Measurements from ENCODE around the gene HIRA.

DNA sequence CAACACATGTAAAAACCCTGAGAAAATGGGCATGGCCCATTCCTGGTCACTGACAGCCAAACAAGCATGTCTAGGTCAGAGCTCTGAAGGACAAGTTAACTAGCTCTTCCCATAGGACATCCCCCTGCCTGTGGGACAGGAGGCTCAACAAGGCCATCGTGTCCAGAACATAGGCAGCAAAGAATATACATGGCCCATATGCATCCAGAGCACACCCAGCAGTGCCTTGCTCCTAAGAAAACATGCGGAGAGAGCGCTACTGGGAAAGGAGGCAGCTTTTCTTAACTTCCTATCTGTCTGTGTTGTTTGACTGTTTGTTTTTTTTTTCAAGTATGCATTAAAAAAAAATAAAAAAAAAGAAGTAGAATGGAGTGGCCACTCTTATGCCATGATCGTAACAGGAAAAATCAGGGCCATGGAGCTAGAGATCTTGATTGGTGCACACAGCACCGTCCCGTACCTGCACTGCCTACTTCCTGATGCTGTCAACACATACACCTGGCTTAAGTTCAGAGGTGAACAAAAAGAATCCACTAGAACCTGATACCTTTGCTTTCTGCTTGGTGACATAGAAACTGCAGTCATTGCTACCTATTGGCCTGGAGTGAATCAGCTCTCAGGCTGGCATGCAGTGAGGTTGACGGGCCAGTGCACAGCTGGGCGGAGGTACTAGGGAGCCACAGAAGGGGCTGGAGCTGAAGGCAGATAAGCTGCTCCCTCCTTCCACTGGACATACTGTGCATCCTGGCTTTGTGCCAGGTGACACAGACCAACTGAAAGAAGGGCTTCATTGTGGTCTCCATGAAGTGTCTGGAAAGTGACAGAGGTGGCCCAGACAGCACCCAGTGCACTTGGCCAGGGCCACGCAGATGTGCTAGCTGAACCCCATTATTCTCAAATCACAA lies 35.6 kb upstream of the HIRA start:
- TF ChIP-seq, protein P1, sequence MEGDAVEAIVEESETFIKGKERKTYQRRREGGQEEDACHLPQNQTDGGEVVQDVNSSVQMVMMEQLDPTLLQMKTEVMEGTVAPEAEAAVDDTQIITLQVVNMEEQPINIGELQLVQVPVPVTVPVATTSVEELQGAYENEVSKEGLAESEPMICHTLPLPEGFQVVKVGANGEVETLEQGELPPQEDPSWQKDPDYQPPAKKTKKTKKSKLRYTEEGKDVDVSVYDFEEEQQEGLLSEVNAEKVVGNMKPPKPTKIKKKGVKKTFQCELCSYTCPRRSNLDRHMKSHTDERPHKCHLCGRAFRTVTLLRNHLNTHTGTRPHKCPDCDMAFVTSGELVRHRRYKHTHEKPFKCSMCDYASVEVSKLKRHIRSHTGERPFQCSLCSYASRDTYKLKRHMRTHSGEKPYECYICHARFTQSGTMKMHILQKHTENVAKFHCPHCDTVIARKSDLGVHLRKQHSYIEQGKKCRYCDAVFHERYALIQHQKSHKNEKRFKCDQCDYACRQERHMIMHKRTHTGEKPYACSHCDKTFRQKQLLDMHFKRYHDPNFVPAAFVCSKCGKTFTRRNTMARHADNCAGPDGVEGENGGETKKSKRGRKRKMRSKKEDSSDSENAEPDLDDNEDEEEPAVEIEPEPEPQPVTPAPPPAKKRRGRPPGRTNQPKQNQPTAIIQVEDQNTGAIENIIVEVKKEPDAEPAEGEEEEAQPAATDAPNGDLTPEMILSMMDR (IDR thresholded peaks at IDR 0.05 in 8 of 11, conservative IDR thresholded peaks at IDR 0.05 in 3 of 11), result no peak
- TF ChIP-seq POLR2AphosphoS5 (IDR thresholded peaks at IDR 0.05), result peak in 1 of 3 donors; percentile 24
